Liver (tissue), 9 donors: ENCODE results near the gene PNPLA2. TPM values are rescaled to one million over a fixed set of nuclear protein-coding genes. Genes with fewer than 3 reads are reported as not detected.

ENCODE experiments used
- DNase-seq: peaks from one replicate; pipeline ENCODE4 v3.0.0-alpha.2; 2017; ENCODE audit warnings: low spot score
- H3K27ac ChIP-seq, 2 donors: one replicate each; pipeline ENCODE4 v1.7.0; 2013; ENCODE audit warnings: inconsistent platforms in 2 of 2, low read length in 2 of 2, control low read depth in 1 of 2, low read depth in 1 of 2, mild to moderate bottlenecking in 1 of 2
- H3K27me3 ChIP-seq, 4 donors: one replicate each; pipeline versions ENCODE4 v1.6.1 to v1.7.0; 2013; ENCODE audit warnings: low read length in 3 of 4, inconsistent platforms in 1 of 4, mild to moderate bottlenecking in 1 of 4, moderate library complexity in 1 of 4; ENCODE audit not compliant: control insufficient read depth in 4 of 4, insufficient read depth in 4 of 4
- H3K36me3 ChIP-seq, 4 donors: one replicate each; pipeline versions ENCODE4 v1.6.1 to v1.7.0; 2013; ENCODE audit warnings: low read length in 3 of 4, mild to moderate bottlenecking in 3 of 4, low read depth in 1 of 4, moderate library complexity in 1 of 4; ENCODE audit not compliant: control insufficient read depth in 4 of 4, insufficient read depth in 3 of 4
- H3K4me1 ChIP-seq, 4 donors: one replicate each; pipeline versions ENCODE4 v1.6.1 to v1.7.0; 2013; ENCODE audit warnings: low read length in 3 of 4, mild to moderate bottlenecking in 3 of 4, moderate library complexity in 1 of 4; ENCODE audit not compliant: control insufficient read depth in 4 of 4, insufficient read depth in 4 of 4
- H3K4me3 ChIP-seq, 3 donors: one replicate each; pipeline versions ENCODE4 v1.6.1 to v1.7.0; 2013; ENCODE audit warnings: low read length in 3 of 3, control low read depth in 1 of 3, low read depth in 1 of 3, mild to moderate bottlenecking in 1 of 3
- H3K9ac ChIP-seq, 2 donors: one replicate each; pipeline ENCODE4 v1.7.0; 2013; ENCODE audit warnings: low read length in 2 of 2, mild to moderate bottlenecking in 2 of 2, moderate library complexity in 2 of 2, control low read depth in 1 of 2, low read depth in 1 of 2
- H3K9me3 ChIP-seq, 4 donors: one replicate each; pipeline versions ENCODE4 v1.6.1 to v1.7.0; 2013; ENCODE audit warnings: low read length in 3 of 4; ENCODE audit not compliant: control insufficient read depth in 4 of 4
- ATF3 ChIP-seq: IDR thresholded peaks from 2 replicates; pipeline ENCODE4 v1.6.1; 2016; ENCODE audit warnings: antibody characterized with exemption
- CTCF ChIP-seq: fragments of 150-350 bp; IDR thresholded peaks from 2 replicates; pipeline ENCODE4 v1.5.1; 2017; ENCODE audit warnings: improper control_type of control experiment, low read depth, low read length; ENCODE audit not compliant: missing input control
- EGR1 ChIP-seq, 2 donors: IDR thresholded peaks; 2 replicates each; pipeline ENCODE4 v1.6.1; 2016 to 2018; ENCODE audit warnings: antibody characterized with exemption in 2 of 2, low read depth in 2 of 2
- GABPA ChIP-seq, 2 donors: IDR thresholded peaks in 1 of 2; conservative IDR thresholded peaks in 1 of 2; 2 replicates each; pipeline ENCODE4 v1.6.1; 2016; ENCODE audit warnings: antibody characterized with exemption in 2 of 2, mild to moderate bottlenecking in 1 of 2, moderate library complexity in 1 of 2
- HNF4A ChIP-seq, 2 donors: conservative IDR thresholded peaks; 2 replicates each; pipeline ENCODE4 v1.6.1; 2016; ENCODE audit warnings: antibody characterized with exemption in 2 of 2, mild to moderate bottlenecking in 2 of 2
- HNF4G ChIP-seq: IDR thresholded peaks from 2 replicates; pipeline ENCODE4 v1.6.1; 2016; ENCODE audit warnings: antibody characterized with exemption
- JUND ChIP-seq, 2 donors: IDR thresholded peaks; 2 replicates each; pipeline ENCODE4 v1.6.1; 2016; ENCODE audit warnings: antibody characterized with exemption in 2 of 2
- NR2F2 ChIP-seq: IDR thresholded peaks from 2 replicates; pipeline ENCODE4 v1.6.1; 2016; ENCODE audit warnings: antibody characterized with exemption
- RAD21 ChIP-seq, 2 donors: IDR thresholded peaks; 2 replicates each; pipeline ENCODE4 v1.6.1; 2016; ENCODE audit warnings: antibody characterized with exemption in 2 of 2, mild to moderate bottlenecking in 2 of 2
- REST ChIP-seq: IDR thresholded peaks from 2 replicates; pipeline ENCODE4 v1.6.1; 2016; ENCODE audit warnings: antibody characterized with exemption, mild to moderate bottlenecking
- RXRA ChIP-seq, 2 donors: IDR thresholded peaks; 2 replicates each; pipeline ENCODE4 v1.6.1; 2017 to 2018; ENCODE audit warnings: antibody characterized with exemption in 2 of 2, mild to moderate bottlenecking in 1 of 2
- SP1 ChIP-seq: IDR thresholded peaks from 2 replicates; pipeline ENCODE4 v1.6.1; 2018; ENCODE audit warnings: antibody characterized with exemption, mild to moderate bottlenecking
- TAF1 ChIP-seq: conservative IDR thresholded peaks from 2 replicates; pipeline ENCODE4 v1.6.1; 2016; ENCODE audit warnings: antibody characterized with exemption, mild to moderate bottlenecking
- YY1 ChIP-seq: IDR thresholded peaks from 2 replicates; pipeline ENCODE4 v1.6.1; 2016; ENCODE audit warnings: antibody characterized with exemption, mild to moderate bottlenecking
- ZBTB33 ChIP-seq: IDR thresholded peaks from 2 replicates; pipeline ENCODE4 v1.6.1; 2016; ENCODE audit warnings: antibody characterized with exemption
- WGBS: extraction: QIAGEN DNeasy Blood & Tissue Kit; methylation state at CpG from one replicate; pipeline ENCODE4 v1.1.7; 2013; 5-methylcytosine and 5-hydroxymethylcytosine counted together
- polyA plus RNA-seq, 2 donors: library from polyadenylated mRNA; stranded (reverse) in 1 of 2; unstranded in 1 of 2; fragments of 200-250 nt in 1 of 2; fragments of >200 nt in 1 of 2; fragmentation: Nextera tagmentation in 1 of 2; extraction: Ambion mirVana in 1 of 2; gene quantifications; one replicate each; pipeline versions ENCODE4 v1.2.1 to v1.2.3, GENCODE V29; 2013 to 2015
- total RNA-seq, 2 donors: library from RNA; depleted of rRNA; stranded (reverse); fragments of >200 nt; gene quantifications; one replicate each; pipeline ENCODE4 v1.2.3, GENCODE V29; 2014
- donor health status: healthy.
- donor health status: healthy.
- donor health status: healthy.
- donor health status: healthy.
- donor health status: healthy.

Gene PNPLA2
- total and polyA plus RNA-seq, 4 donors, result 13.7 to 58.9 (median 27.2) TPM

GRCh38 chr11:825366-826226 is 6.9 kb downstream of the PNPLA2 start:
- H3K4me3 ChIP-seq, result no peak overlapping the region
- 50% methylated on average over 12 of the region's 12 CpGs for WGBS
- H3K9me3 ChIP-seq, result no peaks in the 10 kb centered on the region
- H3K27me3 ChIP-seq, result no peaks in the 10 kb centered on the region
- no peak overlapping the region for H3K9ac ChIP-seq
- no peak for DNase-seq
- H3K27ac ChIP-seq, result peak overlapping the region; percentile 15 to 46
- peaks cover 0 to 15% (median 3%) of the 10 kb centered on the region in 4 donors for H3K36me3 ChIP-seq
- TF ChIP-seq SP1, result peak; percentile 14
- TF ChIP-seq JUND (IDR thresholded peaks at IDR 0.05), result peak in 1 of 2 donors; percentile 41
- TF ChIP-seq CTCF, result no peak
- TF ChIP-seq TAF1, result no peak
- TF ChIP-seq NR2F2, result no peak
- TF ChIP-seq HNF4A (conservative IDR thresholded peaks at IDR 0.05), result peak; percentile 6 to 67
- TF ChIP-seq RXRA (IDR thresholded peaks at IDR 0.05), result peak in 1 of 2 donors; percentile 70
- no peak for TF ChIP-seq RAD21 (IDR thresholded peaks at IDR 0.05)
- no peak for TF ChIP-seq YY1
- TF ChIP-seq REST, result no peak
- TF ChIP-seq EGR1 (IDR thresholded peaks at IDR 0.05; ENCODE audit: low read depth in 2 of 2), result peak in 1 of 2 donors; percentile 52
- peaks cover 59 to 91% (median 73%) of the 10 kb centered on the region in 4 donors for H3K4me1 ChIP-seq

GRCh38 chr11:826227-826621 is 7.5 kb downstream of the PNPLA2 start:
- peaks cover 60 to 91% (median 75%) of the 10 kb centered on the region in 4 donors for H3K4me1 ChIP-seq
- H3K27me3 ChIP-seq, result no peaks in the 10 kb centered on the region
- no peaks in the 10 kb centered on the region for H3K9me3 ChIP-seq
- H3K36me3 ChIP-seq, result peaks cover 0 to 15% (median 3%) of the 10 kb centered on the region in 4 donors
- no peak overlapping the region for H3K27ac ChIP-seq
- DNase-seq, result no peak
- 56% methylated on average over 9 of the region's 9 CpGs for WGBS
- H3K4me3 ChIP-seq, result no peak overlapping the region
- no peak overlapping the region for H3K9ac ChIP-seq
- TF ChIP-seq ZBTB33 (no peak), REST (no peak), RAD21 (IDR thresholded peaks at IDR 0.05) (no peak), HNF4A (conservative IDR thresholded peaks at IDR 0.05) (no peak), ATF3 (no peak), NR2F2 (no peak), CTCF (no peak), EGR1 (IDR thresholded peaks at IDR 0.05; ENCODE audit: low read depth in 2 of 2) (no peak), GABPA (IDR thresholded peaks at IDR 0.05 in 1 of 2, conservative IDR thresholded peaks at IDR 0.05 in 1 of 2) (no peak), TAF1 (no peak), HNF4G (no peak), SP1 (no peak)
